ENCODE results near the gene FN3KRP.
"Not testable (repeated sequence)": the region's sequence is repeated elsewhere in the genome, so short reads cannot be mapped to it uniquely, and the experiment has no call there.

FN3KRP gene

DNA sequence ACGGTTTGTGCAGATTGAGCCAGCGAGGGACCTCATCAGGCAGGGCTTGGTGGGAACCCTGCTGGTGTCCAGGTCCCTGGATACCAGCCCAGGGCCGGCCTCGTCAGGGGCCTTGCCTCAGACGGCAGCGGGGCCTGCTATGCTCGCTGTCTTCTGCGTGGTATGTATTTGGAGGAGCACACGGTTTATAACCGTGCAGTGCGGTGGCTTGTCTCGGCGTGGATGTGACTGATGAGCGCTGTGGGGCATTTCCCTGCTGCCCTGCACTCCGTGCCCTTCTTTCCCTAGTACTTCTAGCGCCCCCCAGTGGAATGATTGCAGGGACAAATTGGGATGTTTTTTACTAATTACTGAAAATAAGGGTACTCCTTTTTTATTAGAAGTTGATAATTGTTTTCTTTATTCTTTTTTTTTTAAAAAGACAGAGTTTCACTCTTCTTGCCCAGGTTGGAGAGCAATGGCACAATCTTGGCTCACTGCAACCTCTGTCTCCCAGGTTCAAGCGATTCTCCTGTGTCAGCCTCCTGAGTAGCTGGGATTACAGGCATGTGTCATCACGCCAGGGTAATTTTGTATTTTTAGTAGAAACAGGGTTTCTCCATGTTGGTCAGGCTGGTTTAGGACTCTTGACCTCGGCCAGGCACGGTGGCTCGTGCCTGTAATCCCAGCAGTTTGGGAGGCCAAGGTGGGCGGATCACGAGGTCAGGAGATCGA is 50.7 kb downstream of the FN3KRP start:
- TF ChIP-seq TCF4 (CRISPR knock-in tag; IDR thresholded peaks at IDR 0.05; ENCODE audit: borderline replicate concordance): no peak
- ATAC-seq: peak; percentile 85

DNA sequence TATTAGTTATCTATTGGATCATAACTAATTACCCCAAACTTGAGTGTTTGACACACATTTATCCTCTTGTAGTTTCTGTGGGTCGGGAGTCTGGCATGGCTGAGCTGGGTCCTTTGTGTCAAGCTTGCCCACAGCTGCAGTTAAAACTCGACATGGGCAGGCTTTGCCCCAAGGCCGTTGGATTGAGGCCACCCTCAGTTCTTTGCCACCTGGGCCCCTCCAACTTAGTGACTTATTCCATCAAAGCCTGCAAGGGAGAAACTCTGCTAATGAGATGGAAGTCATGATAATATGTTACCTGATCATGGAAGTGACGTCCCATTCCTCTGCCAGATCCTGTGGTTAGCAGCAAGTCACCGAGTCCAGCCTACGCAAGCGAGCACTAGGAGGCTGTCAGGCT is 52.5 kb downstream of the FN3KRP start:
- no peak for ATAC-seq
- no peak for TF ChIP-seq OSR1 (CRISPR knock-in tag; IDR thresholded peaks at IDR 0.05)

DNA sequence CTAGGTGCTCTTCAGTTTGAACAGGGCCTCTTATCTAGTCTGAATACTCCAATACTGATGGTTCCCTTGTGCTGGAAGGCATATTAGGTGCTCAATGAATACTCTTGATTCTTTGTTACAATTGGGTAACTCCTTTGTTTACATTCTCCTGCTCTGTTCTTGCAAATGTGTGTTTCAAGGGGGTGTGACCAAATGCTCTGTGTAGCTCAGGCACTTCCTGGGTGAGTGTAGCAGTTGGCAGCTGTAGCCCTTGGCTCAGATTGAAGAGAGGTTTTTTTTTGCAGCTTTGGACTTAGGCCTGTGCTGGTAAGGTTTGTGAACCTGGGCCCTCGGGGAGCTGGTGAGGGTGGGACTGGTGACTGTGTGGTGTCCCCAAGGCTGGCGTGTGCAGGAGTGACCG is 55.5 kb downstream of the FN3KRP start:
- no peak for ATAC-seq
- TF ChIP-seq TCF4 (CRISPR knock-in tag; IDR thresholded peaks at IDR 0.05; ENCODE audit: borderline replicate concordance) (no peak), ZNF70 (CRISPR knock-in tag; IDR thresholded peaks at IDR 0.05) (no peak), ZFP3 (CRISPR knock-in tag; IDR thresholded peaks at IDR 0.05) (no peak), ZC3H10 (CRISPR knock-in tag; IDR thresholded peaks at IDR 0.05) (no peak), ARNTL (CRISPR knock-in tag; IDR thresholded peaks at IDR 0.05; ENCODE audit: borderline replicate concordance, low read depth) (no peak), TOX (CRISPR knock-in tag; IDR thresholded peaks at IDR 0.05; ENCODE audit: borderline replicate concordance) (no peak)
- TF ChIP-seq, protein P1, sequence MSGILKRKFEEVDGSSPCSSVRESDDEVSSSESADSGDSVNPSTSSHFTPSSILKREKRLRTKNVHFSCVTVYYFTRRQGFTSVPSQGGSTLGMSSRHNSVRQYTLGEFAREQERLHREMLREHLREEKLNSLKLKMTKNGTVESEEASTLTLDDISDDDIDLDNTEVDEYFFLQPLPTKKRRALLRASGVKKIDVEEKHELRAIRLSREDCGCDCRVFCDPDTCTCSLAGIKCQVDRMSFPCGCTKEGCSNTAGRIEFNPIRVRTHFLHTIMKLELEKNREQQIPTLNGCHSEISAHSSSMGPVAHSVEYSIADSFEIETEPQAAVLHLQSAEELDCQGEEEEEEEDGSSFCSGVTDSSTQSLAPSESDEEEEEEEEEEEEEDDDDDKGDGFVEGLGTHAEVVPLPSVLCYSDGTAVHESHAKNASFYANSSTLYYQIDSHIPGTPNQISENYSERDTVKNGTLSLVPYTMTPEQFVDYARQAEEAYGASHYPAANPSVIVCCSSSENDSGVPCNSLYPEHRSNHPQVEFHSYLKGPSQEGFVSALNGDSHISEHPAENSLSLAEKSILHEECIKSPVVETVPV (CRISPR knock-in tag; IDR thresholded peaks at IDR 0.05): no peak
- TF ChIP-seq, protein P2, sequence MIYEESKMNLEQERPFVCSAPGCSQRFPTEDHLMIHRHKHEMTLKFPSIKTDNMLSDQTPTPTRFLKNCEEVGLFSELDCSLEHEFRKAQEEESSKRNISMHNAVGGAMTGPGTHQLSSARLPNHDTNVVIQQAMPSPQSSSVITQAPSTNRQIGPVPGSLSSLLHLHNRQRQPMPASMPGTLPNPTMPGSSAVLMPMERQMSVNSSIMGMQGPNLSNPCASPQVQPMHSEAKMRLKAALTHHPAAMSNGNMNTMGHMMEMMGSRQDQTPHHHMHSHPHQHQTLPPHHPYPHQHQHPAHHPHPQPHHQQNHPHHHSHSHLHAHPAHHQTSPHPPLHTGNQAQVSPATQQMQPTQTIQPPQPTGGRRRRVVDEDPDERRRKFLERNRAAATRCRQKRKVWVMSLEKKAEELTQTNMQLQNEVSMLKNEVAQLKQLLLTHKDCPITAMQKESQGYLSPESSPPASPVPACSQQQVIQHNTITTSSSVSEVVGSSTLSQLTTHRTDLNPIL (CRISPR knock-in tag; IDR thresholded peaks at IDR 0.05; ENCODE audit: low read depth): no peak
- TF ChIP-seq, protein P3, sequence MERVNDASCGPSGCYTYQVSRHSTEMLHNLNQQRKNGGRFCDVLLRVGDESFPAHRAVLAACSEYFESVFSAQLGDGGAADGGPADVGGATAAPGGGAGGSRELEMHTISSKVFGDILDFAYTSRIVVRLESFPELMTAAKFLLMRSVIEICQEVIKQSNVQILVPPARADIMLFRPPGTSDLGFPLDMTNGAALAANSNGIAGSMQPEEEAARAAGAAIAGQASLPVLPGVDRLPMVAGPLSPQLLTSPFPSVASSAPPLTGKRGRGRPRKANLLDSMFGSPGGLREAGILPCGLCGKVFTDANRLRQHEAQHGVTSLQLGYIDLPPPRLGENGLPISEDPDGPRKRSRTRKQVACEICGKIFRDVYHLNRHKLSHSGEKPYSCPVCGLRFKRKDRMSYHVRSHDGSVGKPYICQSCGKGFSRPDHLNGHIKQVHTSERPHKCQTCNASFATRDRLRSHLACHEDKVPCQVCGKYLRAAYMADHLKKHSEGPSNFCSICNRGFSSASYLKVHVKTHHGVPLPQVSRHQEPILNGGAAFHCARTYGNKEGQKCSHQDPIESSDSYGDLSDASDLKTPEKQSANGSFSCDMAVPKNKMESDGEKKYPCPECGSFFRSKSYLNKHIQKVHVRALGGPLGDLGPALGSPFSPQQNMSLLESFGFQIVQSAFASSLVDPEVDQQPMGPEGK (CRISPR knock-in tag; IDR thresholded peaks at IDR 0.05; ENCODE audit: borderline replicate concordance): no peak
- TF ChIP-seq, protein P4, sequence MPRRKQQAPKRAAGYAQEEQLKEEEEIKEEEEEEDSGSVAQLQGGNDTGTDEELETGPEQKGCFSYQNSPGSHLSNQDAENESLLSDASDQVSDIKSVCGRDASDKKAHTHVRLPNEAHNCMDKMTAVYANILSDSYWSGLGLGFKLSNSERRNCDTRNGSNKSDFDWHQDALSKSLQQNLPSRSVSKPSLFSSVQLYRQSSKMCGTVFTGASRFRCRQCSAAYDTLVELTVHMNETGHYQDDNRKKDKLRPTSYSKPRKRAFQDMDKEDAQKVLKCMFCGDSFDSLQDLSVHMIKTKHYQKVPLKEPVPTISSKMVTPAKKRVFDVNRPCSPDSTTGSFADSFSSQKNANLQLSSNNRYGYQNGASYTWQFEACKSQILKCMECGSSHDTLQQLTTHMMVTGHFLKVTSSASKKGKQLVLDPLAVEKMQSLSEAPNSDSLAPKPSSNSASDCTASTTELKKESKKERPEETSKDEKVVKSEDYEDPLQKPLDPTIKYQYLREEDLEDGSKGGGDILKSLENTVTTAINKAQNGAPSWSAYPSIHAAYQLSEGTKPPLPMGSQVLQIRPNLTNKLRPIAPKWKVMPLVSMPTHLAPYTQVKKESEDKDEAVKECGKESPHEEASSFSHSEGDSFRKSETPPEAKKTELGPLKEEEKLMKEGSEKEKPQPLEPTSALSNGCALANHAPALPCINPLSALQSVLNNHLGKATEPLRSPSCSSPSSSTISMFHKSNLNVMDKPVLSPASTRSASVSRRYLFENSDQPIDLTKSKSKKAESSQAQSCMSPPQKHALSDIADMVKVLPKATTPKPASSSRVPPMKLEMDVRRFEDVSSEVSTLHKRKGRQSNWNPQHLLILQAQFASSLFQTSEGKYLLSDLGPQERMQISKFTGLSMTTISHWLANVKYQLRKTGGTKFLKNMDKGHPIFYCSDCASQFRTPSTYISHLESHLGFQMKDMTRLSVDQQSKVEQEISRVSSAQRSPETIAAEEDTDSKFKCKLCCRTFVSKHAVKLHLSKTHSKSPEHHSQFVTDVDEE (CRISPR knock-in tag; IDR thresholded peaks at IDR 0.05): no peak

DNA sequence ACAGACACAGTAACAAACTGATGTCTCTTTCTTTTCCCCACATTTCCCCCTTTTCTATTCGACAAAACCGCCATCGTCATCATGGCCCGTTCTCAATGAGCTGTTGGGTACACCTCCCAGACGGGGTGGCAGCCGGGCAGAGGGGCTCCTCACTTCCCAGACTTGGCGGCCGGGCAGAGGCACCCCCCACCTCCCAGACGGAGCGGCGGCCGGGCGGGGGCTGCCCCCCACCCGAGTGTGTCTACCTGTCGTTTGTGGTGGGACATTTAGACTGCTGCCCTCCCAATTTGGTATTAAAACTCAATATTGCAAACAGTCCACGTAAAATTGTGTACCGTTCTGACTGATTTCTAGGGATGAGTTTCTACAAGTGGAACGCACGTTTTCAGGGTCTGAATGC is 58.0 kb downstream of the FN3KRP start:
- ATAC-seq: not testable (repeated sequence)

DNA sequence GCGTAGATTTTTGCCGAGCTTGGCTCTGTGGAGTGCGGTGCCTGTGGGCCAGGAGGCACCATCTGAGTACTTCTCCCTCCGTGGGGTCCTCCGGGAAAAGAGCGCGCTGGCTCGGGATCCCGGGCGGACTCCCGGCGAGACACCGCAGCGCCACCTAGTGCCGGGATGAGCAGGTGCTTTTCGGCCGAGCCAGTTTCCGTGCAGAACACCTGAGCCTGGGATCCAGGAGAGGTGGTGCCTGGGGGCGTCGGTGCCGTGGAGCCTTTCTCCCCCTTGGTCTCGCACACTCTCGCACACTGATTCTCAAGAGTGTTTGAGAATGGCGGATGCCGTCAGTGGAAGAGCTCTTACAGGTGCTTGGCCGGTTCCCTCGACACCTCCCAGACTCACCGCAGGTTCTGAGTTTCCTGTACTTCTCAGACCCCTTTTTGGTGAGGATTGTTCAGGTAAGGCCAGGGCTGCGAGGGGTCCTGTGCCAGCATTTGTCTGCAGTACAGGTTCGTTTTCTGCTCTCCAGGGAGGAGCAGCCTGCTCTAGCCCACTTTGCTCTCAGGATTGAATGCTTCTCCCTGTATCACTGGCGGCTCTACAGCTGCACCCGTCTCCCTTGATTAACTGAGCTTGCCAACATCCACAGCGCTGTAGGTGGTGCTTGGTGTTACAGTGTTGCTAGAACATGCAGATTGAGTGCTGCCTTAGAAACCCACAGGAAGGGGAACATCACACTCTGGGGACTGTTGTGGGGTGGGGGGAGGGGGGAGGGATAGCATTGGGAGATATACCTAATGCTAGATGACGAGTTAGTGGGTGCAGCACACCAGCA is 58.7 kb downstream of the FN3KRP start:
- peak; percentile 78 for ATAC-seq
- TF ChIP-seq, protein P5, sequence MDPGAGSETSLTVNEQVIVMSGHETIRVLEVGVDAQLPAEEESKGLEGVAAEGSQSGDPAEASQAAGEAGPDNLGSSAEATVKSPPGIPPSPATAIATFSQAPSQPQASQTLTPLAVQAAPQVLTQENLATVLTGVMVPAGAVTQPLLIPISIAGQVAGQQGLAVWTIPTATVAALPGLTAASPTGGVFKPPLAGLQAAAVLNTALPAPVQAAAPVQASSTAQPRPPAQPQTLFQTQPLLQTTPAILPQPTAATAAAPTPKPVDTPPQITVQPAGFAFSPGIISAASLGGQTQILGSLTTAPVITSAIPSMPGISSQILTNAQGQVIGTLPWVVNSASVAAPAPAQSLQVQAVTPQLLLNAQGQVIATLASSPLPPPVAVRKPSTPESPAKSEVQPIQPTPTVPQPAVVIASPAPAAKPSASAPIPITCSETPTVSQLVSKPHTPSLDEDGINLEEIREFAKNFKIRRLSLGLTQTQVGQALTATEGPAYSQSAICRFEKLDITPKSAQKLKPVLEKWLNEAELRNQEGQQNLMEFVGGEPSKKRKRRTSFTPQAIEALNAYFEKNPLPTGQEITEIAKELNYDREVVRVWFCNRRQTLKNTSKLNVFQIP (CRISPR knock-in tag; IDR thresholded peaks at IDR 0.05; ENCODE audit: borderline replicate concordance, low read depth): no peak
- no peak for TF ChIP-seq SNAI2 (CRISPR knock-in tag; IDR thresholded peaks at IDR 0.05)
- no peak for TF ChIP-seq GLIS3 (CRISPR knock-in tag; IDR thresholded peaks at IDR 0.05)
- no peak for TF ChIP-seq ESRRG (CRISPR knock-in tag; IDR thresholded peaks at IDR 0.05)
- TF ChIP-seq, protein P1 (CRISPR knock-in tag; IDR thresholded peaks at IDR 0.05): no peak
- TF ChIP-seq ZFP3 (CRISPR knock-in tag; IDR thresholded peaks at IDR 0.05): no peak

All from SK-N-SH treated with all-trans-retinoic acid at 6 μM for 48 hours (cell line).